ENCODE data around the gene CLIP2.

DNA sequence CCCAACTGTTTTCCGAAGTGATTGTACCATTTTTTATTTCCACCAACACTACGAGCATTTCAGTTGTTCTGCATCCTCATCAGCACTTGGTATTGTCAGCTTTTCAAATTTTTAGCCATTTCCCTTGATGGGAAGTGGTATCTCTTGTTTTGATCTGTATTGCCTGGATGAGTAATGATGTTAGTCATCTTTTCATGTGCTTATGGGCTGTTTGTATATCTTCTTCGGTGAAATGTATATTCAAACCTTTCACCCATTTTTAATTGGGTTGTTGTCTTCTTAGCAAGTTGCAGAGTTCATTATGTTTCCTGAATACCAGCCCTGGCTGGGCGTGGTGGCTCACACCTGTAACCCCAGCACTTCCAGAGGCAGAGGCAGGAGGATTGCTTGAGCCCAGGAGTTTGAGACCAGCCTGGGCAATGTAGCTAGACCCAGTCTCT is 22.1 kb downstream of the CLIP2 start:
- no peak for TF ChIP-seq ZNF70 (CRISPR knock-in tag; IDR thresholded peaks at IDR 0.05)
- TF ChIP-seq, protein P1, sequence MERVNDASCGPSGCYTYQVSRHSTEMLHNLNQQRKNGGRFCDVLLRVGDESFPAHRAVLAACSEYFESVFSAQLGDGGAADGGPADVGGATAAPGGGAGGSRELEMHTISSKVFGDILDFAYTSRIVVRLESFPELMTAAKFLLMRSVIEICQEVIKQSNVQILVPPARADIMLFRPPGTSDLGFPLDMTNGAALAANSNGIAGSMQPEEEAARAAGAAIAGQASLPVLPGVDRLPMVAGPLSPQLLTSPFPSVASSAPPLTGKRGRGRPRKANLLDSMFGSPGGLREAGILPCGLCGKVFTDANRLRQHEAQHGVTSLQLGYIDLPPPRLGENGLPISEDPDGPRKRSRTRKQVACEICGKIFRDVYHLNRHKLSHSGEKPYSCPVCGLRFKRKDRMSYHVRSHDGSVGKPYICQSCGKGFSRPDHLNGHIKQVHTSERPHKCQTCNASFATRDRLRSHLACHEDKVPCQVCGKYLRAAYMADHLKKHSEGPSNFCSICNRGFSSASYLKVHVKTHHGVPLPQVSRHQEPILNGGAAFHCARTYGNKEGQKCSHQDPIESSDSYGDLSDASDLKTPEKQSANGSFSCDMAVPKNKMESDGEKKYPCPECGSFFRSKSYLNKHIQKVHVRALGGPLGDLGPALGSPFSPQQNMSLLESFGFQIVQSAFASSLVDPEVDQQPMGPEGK (CRISPR knock-in tag; IDR thresholded peaks at IDR 0.05; ENCODE audit: borderline replicate concordance), result no peak
- TF ChIP-seq RARB (CRISPR knock-in tag; IDR thresholded peaks at IDR 0.05), result no peak
- no peak for TF ChIP-seq CSDC2 (CRISPR knock-in tag; IDR thresholded peaks at IDR 0.05)
- no peak for TF ChIP-seq PPARA (CRISPR knock-in tag; IDR thresholded peaks at IDR 0.05; ENCODE audit: borderline replicate concordance)
- no peak for TF ChIP-seq ESRRG (CRISPR knock-in tag; IDR thresholded peaks at IDR 0.05)
- TF ChIP-seq ZFP30 (CRISPR knock-in tag; IDR thresholded peaks at IDR 0.05), result no peak
- TF ChIP-seq, protein P2, sequence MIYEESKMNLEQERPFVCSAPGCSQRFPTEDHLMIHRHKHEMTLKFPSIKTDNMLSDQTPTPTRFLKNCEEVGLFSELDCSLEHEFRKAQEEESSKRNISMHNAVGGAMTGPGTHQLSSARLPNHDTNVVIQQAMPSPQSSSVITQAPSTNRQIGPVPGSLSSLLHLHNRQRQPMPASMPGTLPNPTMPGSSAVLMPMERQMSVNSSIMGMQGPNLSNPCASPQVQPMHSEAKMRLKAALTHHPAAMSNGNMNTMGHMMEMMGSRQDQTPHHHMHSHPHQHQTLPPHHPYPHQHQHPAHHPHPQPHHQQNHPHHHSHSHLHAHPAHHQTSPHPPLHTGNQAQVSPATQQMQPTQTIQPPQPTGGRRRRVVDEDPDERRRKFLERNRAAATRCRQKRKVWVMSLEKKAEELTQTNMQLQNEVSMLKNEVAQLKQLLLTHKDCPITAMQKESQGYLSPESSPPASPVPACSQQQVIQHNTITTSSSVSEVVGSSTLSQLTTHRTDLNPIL (CRISPR knock-in tag; IDR thresholded peaks at IDR 0.05; ENCODE audit: low read depth), result no peak
- no peak for TF ChIP-seq SNAI2 (CRISPR knock-in tag; IDR thresholded peaks at IDR 0.05)
- TF ChIP-seq GLIS3 (CRISPR knock-in tag; IDR thresholded peaks at IDR 0.05), result no peak
- TF ChIP-seq ISL1 (CRISPR knock-in tag; IDR thresholded peaks at IDR 0.05), result no peak
- TF ChIP-seq, protein P3, sequence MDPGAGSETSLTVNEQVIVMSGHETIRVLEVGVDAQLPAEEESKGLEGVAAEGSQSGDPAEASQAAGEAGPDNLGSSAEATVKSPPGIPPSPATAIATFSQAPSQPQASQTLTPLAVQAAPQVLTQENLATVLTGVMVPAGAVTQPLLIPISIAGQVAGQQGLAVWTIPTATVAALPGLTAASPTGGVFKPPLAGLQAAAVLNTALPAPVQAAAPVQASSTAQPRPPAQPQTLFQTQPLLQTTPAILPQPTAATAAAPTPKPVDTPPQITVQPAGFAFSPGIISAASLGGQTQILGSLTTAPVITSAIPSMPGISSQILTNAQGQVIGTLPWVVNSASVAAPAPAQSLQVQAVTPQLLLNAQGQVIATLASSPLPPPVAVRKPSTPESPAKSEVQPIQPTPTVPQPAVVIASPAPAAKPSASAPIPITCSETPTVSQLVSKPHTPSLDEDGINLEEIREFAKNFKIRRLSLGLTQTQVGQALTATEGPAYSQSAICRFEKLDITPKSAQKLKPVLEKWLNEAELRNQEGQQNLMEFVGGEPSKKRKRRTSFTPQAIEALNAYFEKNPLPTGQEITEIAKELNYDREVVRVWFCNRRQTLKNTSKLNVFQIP (CRISPR knock-in tag; IDR thresholded peaks at IDR 0.05; ENCODE audit: borderline replicate concordance, low read depth), result no peak
- TF ChIP-seq, protein P4, sequence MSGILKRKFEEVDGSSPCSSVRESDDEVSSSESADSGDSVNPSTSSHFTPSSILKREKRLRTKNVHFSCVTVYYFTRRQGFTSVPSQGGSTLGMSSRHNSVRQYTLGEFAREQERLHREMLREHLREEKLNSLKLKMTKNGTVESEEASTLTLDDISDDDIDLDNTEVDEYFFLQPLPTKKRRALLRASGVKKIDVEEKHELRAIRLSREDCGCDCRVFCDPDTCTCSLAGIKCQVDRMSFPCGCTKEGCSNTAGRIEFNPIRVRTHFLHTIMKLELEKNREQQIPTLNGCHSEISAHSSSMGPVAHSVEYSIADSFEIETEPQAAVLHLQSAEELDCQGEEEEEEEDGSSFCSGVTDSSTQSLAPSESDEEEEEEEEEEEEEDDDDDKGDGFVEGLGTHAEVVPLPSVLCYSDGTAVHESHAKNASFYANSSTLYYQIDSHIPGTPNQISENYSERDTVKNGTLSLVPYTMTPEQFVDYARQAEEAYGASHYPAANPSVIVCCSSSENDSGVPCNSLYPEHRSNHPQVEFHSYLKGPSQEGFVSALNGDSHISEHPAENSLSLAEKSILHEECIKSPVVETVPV (CRISPR knock-in tag; IDR thresholded peaks at IDR 0.05), result no peak
- no peak for TF ChIP-seq OSR1 (CRISPR knock-in tag; IDR thresholded peaks at IDR 0.05)

All from SK-N-SH treated with all-trans-retinoic acid at 6 μM for 48 hours (cell line).